A549 (cell line): Measurements from ENCODE around the gene ITGAL.

ENCODE experiments used
- BHLHE40 ChIP-seq: IDR thresholded peaks from 2 replicates; pipeline ENCODE4 v1.6.1; 2012; ENCODE audit warnings: low read depth, low read length, inconsistent platforms
- CTCF ChIP-seq: fragments of >200 bp; sonication (Bioruptor Twin); formaldehyde crosslinking; IDR thresholded peaks from 3 replicates; pipeline ENCODE4 v1.5.1; 2016
- MYC ChIP-seq: IDR thresholded peaks from 2 replicates; pipeline ENCODE4 v1.6.1; 2012; ENCODE audit warnings: mild to moderate bottlenecking, inconsistent platforms, low read length, improper control_type of control experiment, borderline replicate concordance
- POLR2A ChIP-seq: IDR thresholded peaks from 2 replicates; pipeline ENCODE4 v1.6.1; 2012; ENCODE audit warnings: mild to moderate bottlenecking, low read length
- RAD21 ChIP-seq, 2 experiments: fragments of >200 bp in 1 of 2; sonication (Bioruptor Twin) in 1 of 2; formaldehyde crosslinking in 1 of 2; IDR thresholded peaks in 1 of 2; conservative IDR thresholded peaks in 1 of 2; 2 replicates in 1 of 2; 3 replicates in 1 of 2; pipeline ENCODE4 v1.6.1; 2012 to 2018; ENCODE audit warnings: inconsistent platforms in 1 of 2
- RFX5 ChIP-seq: fragments of 450-650 bp; IDR thresholded peaks from 2 replicates; pipeline ENCODE4 v1.7.1; 2014; ENCODE audit warnings: antibody characterized with exemption, mild to moderate bottlenecking, moderate library complexity
- TP53 ChIP-seq: fragments of 250-450 bp; sonication (Bioruptor Pico); IDR thresholded peaks from 2 replicates; pipeline ENCODE4 v1.5.0; 2021; ENCODE audit warnings: mild to moderate bottlenecking, moderate library complexity
- USF2 ChIP-seq: fragments of 450-650 bp; IDR thresholded peaks from 2 replicates; pipeline ENCODE4 v1.6.1; 2014; ENCODE audit warnings: antibody characterized with exemption

GRCh38 chr16:30526823-30527634 lies 54.5 kb downstream of the ITGAL start:
- TF ChIP-seq RFX5 = no peak
- TF ChIP-seq CTCF = peak; percentile 14; the same call in 1 of the 3 replicates
- no peak; the same call in 1 of the 2 replicates for TF ChIP-seq MYC
- peak; percentile 12 for TF ChIP-seq POLR2A
- peak in 1 of 2 experiments; percentile 25; a peak in 1 of 5 replicates for TF ChIP-seq RAD21 (conservative IDR thresholded peaks at IDR 0.05 in 1 of 2, IDR thresholded peaks at IDR 0.05 in 1 of 2)
- TF ChIP-seq BHLHE40 = 0 out of 2 replicates have a peak, but pooled peaks have one; percentile 8
- peak; percentile 56 for TF ChIP-seq USF2
- TF ChIP-seq TP53 (CRISPR knock-in tag) = peak; percentile 68; the same call in 1 of the 2 replicates
